Right cardiac atrium (tissue), 5 donors: ENCODE measurements around the gene INMT. TPM values are rescaled to one million over a fixed set of nuclear protein-coding genes. Genes with fewer than 3 reads are reported as not detected.
"Not testable (repeated sequence)": the region's sequence is repeated elsewhere in the genome, so short reads cannot be mapped to it uniquely, and the experiment has no call there.

ENCODE experiments used
- ATAC-seq, 2 donors: fragments of 200-7000 bp; cut with Tn5 transposase; one replicate each; pipeline versions ENCODE4 v1.8.0 to v1.9.1; 2020; ENCODE audit warnings: moderate library complexity in 2 of 2, mild to moderate bottlenecking in 1 of 2
- DNase-seq, 3 donors: peaks; one replicate each; pipeline ENCODE4 v3.0.0-alpha.2; 2020
- H3K27ac ChIP-seq: one replicate; pipeline ENCODE4 v1.5.1; 2013; ENCODE audit warnings: mild to moderate bottlenecking, low read length, control low read depth, moderate library complexity
- H3K27me3 ChIP-seq: one replicate; pipeline ENCODE4 v1.6.1; 2013; ENCODE audit not compliant: control insufficient read depth, insufficient read depth
- H3K4me1 ChIP-seq: one replicate; pipeline ENCODE4 v1.6.1; 2013; ENCODE audit warnings: low read length; ENCODE audit not compliant: control insufficient read depth, insufficient read depth
- H3K4me3 ChIP-seq: one replicate; pipeline ENCODE4 v1.5.1; 2013; ENCODE audit warnings: low read length, control low read depth
- H3K9me3 ChIP-seq: one replicate; pipeline ENCODE4 v1.6.1; 2013; ENCODE audit warnings: low read length; ENCODE audit not compliant: control insufficient read depth
- WGBS: extraction: QIAGEN DNeasy Blood & Tissue Kit; methylation state at CpG from one replicate; pipeline ENCODE4 v1.1.7; 2013; 5-methylcytosine and 5-hydroxymethylcytosine counted together
- intact Hi-C, 4 donors: fragments of 100-400 bp; cut with DNase I; formaldehyde crosslinking; loops; one replicate each; pipeline versions ENCODE4 v1.11.0 to v1.14.0; 2022 to 2023
- polyA plus RNA-seq: library from polyadenylated mRNA; stranded (reverse); fragments of 200-250 nt; gene quantifications from one replicate; pipeline ENCODE4 v1.2.3, GENCODE V29; 2013
- total RNA-seq, 4 donors: library from RNA; stranded (reverse); fragmentation: NEBNext Ultra II Directional; extraction: Animal tissue kit (Norgen Biotek cat#: 25700); gene quantifications; one replicate each; pipeline ENCODE4 v1.2.1, GENCODE V29; 2021
- donor health status: healthy with polysubstance abuse.
- donor health status: DM: no; HTN: yes; CAD: no.
- donor health status: DM: no; HTN: no; CAD: no.
- donor health status: DM: no; HTN: yes; CAD: no; lungs with severe emphysema.
- donor health status: DM: yes; HTN: yes; CAD: no.

Gene INMT
- total and polyA plus RNA-seq, 5 donors, result 87.9 to 180 (median 105) TPM

- Histone ChIP-seq H3K27ac (no peak overlapping the region), H3K9me3 (no peaks in the 10 kb centered on the region), H3K4me3 (no peak overlapping the region), H3K27me3 (no peaks in the 10 kb centered on the region), H3K4me1 (no peaks in the 10 kb centered on the region)
- DNase-seq, result no peak
- intact Hi-C loops, result no loop called here
- WGBS, result 78% methylated on average over 6 of the region's 6 CpGs
- no peak for ATAC-seq
These were observed 42.4 kb upstream of the INMT start for GRCh38 chr7:30709549-30709948.

- 87% methylated on average over 4 of the region's 4 CpGs for WGBS
- ATAC-seq (no peak), DNase-seq (no peak)
- H3K4me1 ChIP-seq, result no peaks in the 10 kb centered on the region
- no peaks in the 10 kb centered on the region for H3K27me3 ChIP-seq
- H3K9me3 ChIP-seq, result no peaks in the 10 kb centered on the region
- intact Hi-C loops, result no loop called here
- no peak overlapping the region for H3K27ac ChIP-seq
- H3K4me3 ChIP-seq, result no peak overlapping the region
These were observed 41.3 kb upstream of the INMT start for GRCh38 chr7:30710669-30711068.

DNA sequence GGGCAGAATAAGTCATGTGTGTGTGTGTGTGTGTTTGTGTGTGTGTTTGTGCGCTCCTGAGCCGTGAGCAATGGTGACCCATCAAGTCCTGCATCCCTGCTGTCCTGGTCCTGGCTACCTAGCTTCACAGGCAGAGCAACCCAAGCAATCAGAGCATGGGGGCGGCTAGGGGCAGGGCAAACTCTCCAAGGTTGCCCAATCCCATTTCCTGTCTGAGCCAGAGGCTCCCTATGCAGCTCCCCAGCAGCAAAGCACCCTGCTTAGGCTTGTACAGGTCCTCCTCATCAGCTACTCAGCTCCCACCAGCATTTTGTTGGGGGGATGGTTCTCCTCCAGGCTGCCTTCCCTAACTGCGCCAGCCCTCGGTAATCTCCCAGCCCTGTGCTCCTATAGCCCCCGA, 38.5 kb upstream of the INMT start:
- intact Hi-C loops, result no loop called here
- H3K27ac ChIP-seq, result no peak overlapping the region
- 79% methylated on average over 6 of the region's 6 CpGs for WGBS
- H3K27me3 ChIP-seq, result no peaks in the 10 kb centered on the region
- H3K4me3 ChIP-seq, result no peak overlapping the region
- no peaks in the 10 kb centered on the region for H3K9me3 ChIP-seq
- no peak for ATAC-seq
- no peak for DNase-seq
- no peaks in the 10 kb centered on the region for H3K4me1 ChIP-seq

DNA sequence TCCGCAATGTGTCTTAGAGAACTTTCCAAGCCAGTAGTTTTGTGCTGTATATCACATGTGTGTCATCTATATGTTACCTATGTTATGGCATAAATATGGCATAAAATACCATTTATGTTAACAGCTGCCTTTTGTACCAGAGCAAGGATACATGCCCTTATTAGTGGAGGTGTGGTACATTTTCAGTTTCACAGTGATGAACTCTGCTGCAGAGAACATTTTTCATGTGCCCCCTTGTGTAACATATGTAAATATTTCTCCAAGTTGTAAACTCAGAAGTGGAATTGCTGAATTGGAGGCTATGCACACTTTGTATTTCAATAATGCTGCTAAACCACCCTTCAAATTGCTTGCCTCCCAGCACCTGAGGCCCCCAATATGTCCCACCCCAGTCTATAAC, 37.8 kb upstream of the INMT start:
- DNase-seq, result no peak
- Histone ChIP-seq H3K4me3 (no peak overlapping the region), H3K9me3 (no peaks in the 10 kb centered on the region), H3K4me1 (no peaks in the 10 kb centered on the region), H3K27ac (no peak overlapping the region), H3K27me3 (no peaks in the 10 kb centered on the region)
- 99% methylated on average over 1 of the region's 1 CpG for WGBS
- no peak for ATAC-seq
- intact Hi-C loops, result no loop called here

GRCh38 chr7:30717181-30717580, 34.8 kb upstream of the INMT start:
- no peaks in the 10 kb centered on the region for H3K27me3 ChIP-seq
- H3K27ac ChIP-seq, result no peak overlapping the region
- intact Hi-C loops, result no loop called here
- no peak for ATAC-seq
- H3K4me1 ChIP-seq, result no peaks in the 10 kb centered on the region
- DNase-seq, result no peak
- H3K9me3 ChIP-seq, result no peaks in the 10 kb centered on the region
- H3K4me3 ChIP-seq, result no peak overlapping the region
- WGBS, result 74% methylated on average over 2 of the region's 2 CpGs

- 87% methylated on average over 2 of the region's 2 CpGs for WGBS
- DNase-seq, ATAC-seq, intact Hi-C loops, H3K27ac ChIP-seq, H3K4me1 ChIP-seq, H3K27me3 ChIP-seq, H3K9me3 ChIP-seq, H3K4me3 ChIP-seq: not testable (repeated sequence)
These were observed 32.5 kb upstream of the INMT start for GRCh38 chr7:30719434-30719833.

DNA sequence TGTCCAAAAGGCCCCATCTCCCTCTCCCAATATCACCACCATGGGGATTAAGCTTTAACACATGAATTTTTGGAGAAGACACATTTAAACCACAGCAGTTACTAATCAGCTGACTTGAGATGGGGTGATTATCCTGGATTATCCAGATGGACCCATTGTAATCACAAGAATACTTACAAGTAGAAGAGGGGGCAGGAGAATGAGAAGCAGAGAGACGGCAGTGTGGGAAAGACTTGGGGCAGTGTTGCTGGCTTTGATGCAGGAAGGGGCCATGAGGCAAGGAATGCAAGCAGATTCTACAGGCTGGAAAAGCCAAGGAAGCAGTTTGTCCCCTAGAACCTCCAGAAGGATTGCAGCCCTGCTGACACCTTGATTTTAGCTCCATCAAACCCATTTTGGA, 30.7 kb upstream of the INMT start:
- ATAC-seq (no peak), DNase-seq (no peak)
- WGBS, result 91% methylated on average over 1 of the region's 1 CpG
- intact Hi-C loops, result no loop called here
- no peaks in the 10 kb centered on the region for H3K9me3 ChIP-seq
- no peak overlapping the region for H3K27ac ChIP-seq
- H3K4me1 ChIP-seq, result no peaks in the 10 kb centered on the region
- no peaks in the 10 kb centered on the region for H3K27me3 ChIP-seq
- no peak overlapping the region for H3K4me3 ChIP-seq

DNA sequence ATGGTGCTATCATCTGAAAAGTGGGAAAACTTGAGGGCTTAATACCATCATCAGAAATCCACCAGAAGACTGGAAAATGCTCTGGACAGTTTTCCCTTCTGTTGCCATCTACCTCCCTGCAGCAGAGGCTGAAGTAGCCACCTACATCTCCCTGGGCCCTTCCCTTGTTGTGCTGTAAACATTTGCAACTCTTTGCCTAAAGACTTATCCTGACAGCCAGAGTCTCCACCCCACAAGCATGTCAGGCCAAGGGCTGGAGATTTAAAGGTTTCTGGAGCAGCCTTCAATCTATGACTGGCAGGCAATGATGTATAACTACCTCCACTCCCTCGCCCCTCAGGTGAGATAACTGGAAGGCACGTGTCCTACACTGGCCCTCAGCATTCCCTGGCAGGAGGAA, 29.7 kb upstream of the INMT start:
- Histone ChIP-seq H3K27me3 (no peaks in the 10 kb centered on the region), H3K4me1 (no peaks in the 10 kb centered on the region), H3K4me3 (no peak overlapping the region), H3K27ac (no peak overlapping the region), H3K9me3 (no peaks in the 10 kb centered on the region)
- WGBS, result 69% methylated on average over 2 of the region's 2 CpGs
- ATAC-seq, result no peak
- intact Hi-C loops, result no loop called here
- no peak for DNase-seq

GRCh38 chr7:30722671-30723070, 29.3 kb upstream of the INMT start:
- ATAC-seq (no peak), DNase-seq (no peak)
- H3K4me1 ChIP-seq, result no peaks in the 10 kb centered on the region
- no peaks in the 10 kb centered on the region for H3K27me3 ChIP-seq
- H3K27ac ChIP-seq, result no peak overlapping the region
- no peaks in the 10 kb centered on the region for H3K9me3 ChIP-seq
- intact Hi-C loops, result no loop called here
- no peak overlapping the region for H3K4me3 ChIP-seq

DNA sequence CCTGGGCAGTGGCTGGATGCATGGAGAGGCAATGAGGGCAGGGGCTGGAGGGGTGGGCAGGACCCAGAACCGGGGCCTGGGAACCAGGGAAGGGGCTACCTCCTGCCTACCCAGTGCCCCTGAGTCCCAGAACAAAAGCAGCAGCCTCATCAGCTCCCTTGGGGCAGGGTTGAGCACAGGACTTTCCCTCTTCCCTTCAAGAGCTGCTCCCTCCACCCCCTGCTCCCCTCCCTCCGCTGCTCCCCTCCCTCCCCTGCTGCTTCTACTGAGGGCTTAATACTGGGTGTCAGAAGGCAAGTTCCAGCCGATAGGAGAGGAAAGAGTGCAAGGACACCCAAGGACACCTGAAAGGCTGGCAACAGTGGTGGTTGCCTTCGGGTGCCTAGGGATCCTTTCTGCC, 28.2 kb upstream of the INMT start:
- DNase-seq (no peak), ATAC-seq (no peak)
- Histone ChIP-seq H3K27me3 (no peaks in the 10 kb centered on the region), H3K4me3 (no peak overlapping the region), H3K9me3 (no peaks in the 10 kb centered on the region), H3K27ac (no peak overlapping the region), H3K4me1 (no peaks in the 10 kb centered on the region)
- intact Hi-C loops, result no loop called here
- 52% methylated on average over 4 of the region's 4 CpGs for whole genome bisulfite sequencing

DNA sequence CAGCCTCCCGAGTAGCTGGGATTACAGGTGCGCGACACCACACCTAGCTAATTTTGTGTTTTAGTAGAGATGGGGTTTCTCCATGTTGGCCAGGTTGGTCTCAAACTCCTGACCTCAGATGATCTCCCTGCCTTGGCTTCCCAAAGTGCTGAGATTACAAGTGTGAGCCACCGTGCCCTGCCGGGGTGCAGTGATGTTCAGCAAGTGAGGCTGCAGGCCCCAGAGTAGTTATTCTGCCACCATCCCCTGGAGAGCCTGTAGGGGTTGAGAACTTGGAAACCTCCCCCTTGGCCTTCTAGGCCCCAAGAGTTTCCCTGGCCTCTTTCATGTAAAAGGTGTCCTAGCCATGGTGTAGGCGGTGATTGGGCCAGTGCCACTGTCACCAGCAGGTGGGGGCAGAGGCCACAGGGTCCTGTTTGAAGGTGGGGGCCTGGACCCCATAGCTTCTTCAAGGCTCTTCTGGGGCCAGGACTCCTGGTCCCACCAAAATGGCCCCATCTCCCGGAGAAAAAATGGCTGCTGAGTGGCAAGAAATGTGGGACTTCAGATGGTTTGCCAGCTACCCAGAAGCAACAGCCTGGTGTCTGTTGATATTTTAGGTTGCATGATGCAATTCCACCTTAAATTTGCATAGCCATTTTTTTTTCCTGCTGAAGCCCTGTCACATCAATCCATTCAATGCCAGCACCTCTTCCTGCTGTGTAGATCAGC, 25.5 kb upstream of the INMT start:
- no peak for ATAC-seq
- Histone ChIP-seq H3K9me3 (no peaks in the 10 kb centered on the region), H3K27me3 (no peaks in the 10 kb centered on the region), H3K4me1 (no peaks in the 10 kb centered on the region), H3K4me3 (no peak overlapping the region), H3K27ac (no peak overlapping the region)
- 94% methylated on average over 7 of the region's 7 CpGs for WGBS
- intact Hi-C loops, result no loop called here
- no peak for DNase-seq
